ENCODE data around the gene CELA1.

- no peak for TF ChIP-seq CTCF (IDR thresholded peaks at IDR 0.05)
- no peak for TF ChIP-seq POLR2AphosphoS5 (IDR thresholded peaks at IDR 0.05)
These were observed 27.5 kb downstream of the CELA1 start for GRCh38 chr12:51318846-51319599.
